GM23338 (cell line): Measurements from ENCODE around the gene LRBA. TPM values are rescaled to one million over a fixed set of nuclear protein-coding genes. Genes with fewer than 3 reads are reported as not detected.

ENCODE experiments used
- ATAC-seq: fragments of 200-7000 bp; cut with Tn5 transposase; 3 replicates; pipeline ENCODE4 v1.9.1; 2020
- DNase-seq: peaks from one replicate; pipeline ENCODE4 v3.0.0-alpha.2; 2015; ENCODE audit warnings: low spot score
- H2AFZ ChIP-seq: fragments of 200-600 bp; sonication (generic); 2 replicates; pipeline ENCODE4 v1.8.0; 2016; ENCODE audit warnings: antibody characterized with exemption, mild to moderate bottlenecking, moderate library complexity
- H3F3A ChIP-seq: fragments of 200-600 bp; sonication (generic); replicated peaks from 2 replicates; pipeline ENCODE4 v1.8.0; 2017; ENCODE audit warnings: antibody characterized with exemption, mixed run types, low read depth
- H3K27ac ChIP-seq: fragments of 200-600 bp; sonication (generic); 2 replicates; pipeline ENCODE4 v1.6.1; 2016; ENCODE audit warnings: low read depth
- H3K27me3 ChIP-seq: fragments of 200-600 bp; sonication (generic); 2 replicates; pipeline ENCODE4 v1.8.0; 2016; ENCODE audit warnings: mild to moderate bottlenecking, mixed run types, moderate library complexity; ENCODE audit not compliant: insufficient read depth
- H3K36me3 ChIP-seq: fragments of 200-600 bp; sonication (generic); 2 replicates; pipeline ENCODE4 v1.8.0; 2016; ENCODE audit warnings: mild to moderate bottlenecking; ENCODE audit not compliant: insufficient read depth
- H3K4me1 ChIP-seq: fragments of 200-600 bp; sonication (generic); 2 replicates; pipeline ENCODE4 v1.8.0; 2016; ENCODE audit warnings: mild to moderate bottlenecking, moderate library complexity; ENCODE audit not compliant: insufficient read depth
- H3K4me2 ChIP-seq: fragments of 200-600 bp; sonication (generic); 2 replicates; pipeline ENCODE4 v1.7.1; 2017; ENCODE audit warnings: mixed run types
- H3K4me3 ChIP-seq: fragments of 200-600 bp; sonication (generic); 2 replicates; pipeline ENCODE4 v1.6.1; 2016; ENCODE audit warnings: mixed run types
- H3K79me2 ChIP-seq: fragments of 200-600 bp; sonication (generic); replicated peaks from 2 replicates; pipeline ENCODE4 v1.8.0; 2017; ENCODE audit warnings: mild to moderate bottlenecking; ENCODE audit not compliant: insufficient read depth
- H3K9me2 ChIP-seq: fragments of 200-600 bp; sonication (generic); 2 replicates; pipeline ENCODE4 v1.8.0; 2017; ENCODE audit not compliant: insufficient read depth
- H4K20me1 ChIP-seq: fragments of 200-600 bp; sonication (generic); replicated peaks from 2 replicates; pipeline ENCODE4 v1.8.0; 2017; ENCODE audit warnings: mild to moderate bottlenecking; ENCODE audit not compliant: insufficient read depth
- H3K27ac Mint-ChIP-seq: 2 replicates; pipeline ENCODE4 v1.8.0; 2020; ENCODE audit warnings: inconsistent platforms, mild to moderate bottlenecking, moderate library complexity, mixed read lengths
- H3K27me3 Mint-ChIP-seq: 3 replicates; pipeline ENCODE4 v1.8.0; 2022; ENCODE audit warnings: low read depth, mild to moderate bottlenecking, moderate library complexity, mixed read lengths, inconsistent platforms; ENCODE audit not compliant: insufficient read depth, poor library complexity
- H3K36me3 Mint-ChIP-seq: 3 replicates; pipeline ENCODE4 v1.8.0; 2021; ENCODE audit warnings: low read depth, mild to moderate bottlenecking, inconsistent platforms, moderate library complexity, mixed read lengths
- H3K4me1 Mint-ChIP-seq: 3 replicates; pipeline ENCODE4 v1.8.0; 2020; ENCODE audit warnings: mild to moderate bottlenecking, inconsistent platforms, mixed read lengths
- H3K4me3 Mint-ChIP-seq: 3 replicates; pipeline ENCODE4 v1.8.0; 2021; ENCODE audit warnings: moderate library complexity, mild to moderate bottlenecking, inconsistent platforms, mixed read lengths
- H3K9me3 Mint-ChIP-seq: 3 replicates; pipeline ENCODE4 v1.8.0; 2020; ENCODE audit warnings: moderate library complexity, mild to moderate bottlenecking, inconsistent platforms, mixed read lengths
- CREB1 ChIP-seq: fragments of 250-450 bp; sonication (Bioruptor Pico); IDR thresholded peaks from 2 replicates; pipeline ENCODE4 v1.5.0; 2020; ENCODE audit warnings: low read depth, mild to moderate bottlenecking, moderate library complexity
- EZH2phosphoT487 ChIP-seq: fragments of 200-600 bp; sonication (generic); IDR thresholded peaks from one replicate; pipeline ENCODE4 v1.8.1; 2018; ENCODE audit warnings: antibody characterized with exemption; ENCODE audit not compliant: unreplicated experiment
- NANOG ChIP-seq: IDR thresholded peaks from 2 replicates; pipeline ENCODE4 v1.6.1; 2016; ENCODE audit warnings: antibody characterized with exemption, borderline replicate concordance
- STAT1 ChIP-seq: IDR thresholded peaks from one replicate; pipeline ENCODE4 v1.6.1; 2016; ENCODE audit warnings: antibody characterized with exemption; ENCODE audit not compliant: unreplicated experiment
- ZNF114 ChIP-seq: fragments of 250-450 bp; sonication (Bioruptor Pico); IDR thresholded peaks from 2 replicates; pipeline ENCODE4 v1.5.0; 2020; ENCODE audit warnings: mild to moderate bottlenecking, moderate library complexity
- ZNF331 ChIP-seq: fragments of 250-450 bp; sonication (Bioruptor Pico); IDR thresholded peaks from 2 replicates; pipeline ENCODE4 v1.5.0; 2020; ENCODE audit warnings: low read depth, mild to moderate bottlenecking, moderate library complexity
- polyA plus RNA-seq: library from polyadenylated mRNA; unstranded; fragments of >200 nt; fragmentation: Nextera tagmentation; extraction: Ambion mirVana; gene quantifications from 2 replicates; pipeline ENCODE4 v1.2.1, GENCODE V29; 2016
- total RNA-seq: library from RNA; depleted of rRNA; stranded (reverse); fragments of >200 nt; shearing (Covaris generic); gene quantifications from 2 replicates; pipeline ENCODE4 v1.2.3, GENCODE V29; 2014
- TF ChIP-seq, protein P1 (sequence below): IDR thresholded peaks from one replicate; pipeline ENCODE4 v1.6.1; 2018; ENCODE audit warnings: antibody characterized with exemption; ENCODE audit not compliant: unreplicated experiment
- TF ChIP-seq, protein P2 (sequence below): fragments of 250-450 bp; sonication (Bioruptor Pico); IDR thresholded peaks from 2 replicates; pipeline ENCODE4 v1.5.0; 2020; ENCODE audit warnings: mild to moderate bottlenecking, moderate library complexity

Gene LRBA
- total and polyA plus RNA-seq, 2 experiments from 2014 or later = 23.3 to 126 TPM

DNA sequence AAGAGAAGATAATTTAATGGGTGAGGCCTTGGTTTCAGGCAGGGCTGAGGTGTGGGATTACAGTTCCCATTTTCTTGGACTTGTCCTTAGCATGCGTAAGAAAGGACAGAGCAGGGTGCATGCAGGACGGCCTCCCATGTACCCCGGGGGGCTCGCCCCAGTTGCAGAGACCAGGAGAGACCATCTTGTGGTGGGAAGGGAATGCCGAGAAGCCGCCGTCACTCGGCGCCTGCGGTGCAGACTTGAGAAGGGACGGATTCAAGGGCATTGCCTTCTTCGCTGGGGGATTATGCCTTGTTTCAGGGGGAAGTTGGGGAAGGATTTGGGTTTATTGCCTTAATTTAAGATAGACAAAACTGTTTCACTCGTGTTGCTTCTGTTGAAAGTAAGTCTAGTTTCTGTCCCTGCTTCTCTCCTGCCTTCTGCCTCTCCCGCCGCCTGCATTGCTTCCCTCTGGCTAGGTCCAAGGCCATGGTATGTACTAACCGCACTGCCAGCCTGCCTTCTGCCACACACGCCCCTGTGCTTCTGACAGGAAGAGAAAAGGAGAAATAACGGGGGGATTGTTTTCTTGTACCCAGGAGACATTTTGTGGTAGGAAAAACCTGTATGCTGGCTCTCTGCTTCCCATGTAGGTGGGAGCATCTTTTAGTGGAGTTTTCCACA is 761.0 kb downstream of the LRBA start (continued):
- TF ChIP-seq, protein P1, sequence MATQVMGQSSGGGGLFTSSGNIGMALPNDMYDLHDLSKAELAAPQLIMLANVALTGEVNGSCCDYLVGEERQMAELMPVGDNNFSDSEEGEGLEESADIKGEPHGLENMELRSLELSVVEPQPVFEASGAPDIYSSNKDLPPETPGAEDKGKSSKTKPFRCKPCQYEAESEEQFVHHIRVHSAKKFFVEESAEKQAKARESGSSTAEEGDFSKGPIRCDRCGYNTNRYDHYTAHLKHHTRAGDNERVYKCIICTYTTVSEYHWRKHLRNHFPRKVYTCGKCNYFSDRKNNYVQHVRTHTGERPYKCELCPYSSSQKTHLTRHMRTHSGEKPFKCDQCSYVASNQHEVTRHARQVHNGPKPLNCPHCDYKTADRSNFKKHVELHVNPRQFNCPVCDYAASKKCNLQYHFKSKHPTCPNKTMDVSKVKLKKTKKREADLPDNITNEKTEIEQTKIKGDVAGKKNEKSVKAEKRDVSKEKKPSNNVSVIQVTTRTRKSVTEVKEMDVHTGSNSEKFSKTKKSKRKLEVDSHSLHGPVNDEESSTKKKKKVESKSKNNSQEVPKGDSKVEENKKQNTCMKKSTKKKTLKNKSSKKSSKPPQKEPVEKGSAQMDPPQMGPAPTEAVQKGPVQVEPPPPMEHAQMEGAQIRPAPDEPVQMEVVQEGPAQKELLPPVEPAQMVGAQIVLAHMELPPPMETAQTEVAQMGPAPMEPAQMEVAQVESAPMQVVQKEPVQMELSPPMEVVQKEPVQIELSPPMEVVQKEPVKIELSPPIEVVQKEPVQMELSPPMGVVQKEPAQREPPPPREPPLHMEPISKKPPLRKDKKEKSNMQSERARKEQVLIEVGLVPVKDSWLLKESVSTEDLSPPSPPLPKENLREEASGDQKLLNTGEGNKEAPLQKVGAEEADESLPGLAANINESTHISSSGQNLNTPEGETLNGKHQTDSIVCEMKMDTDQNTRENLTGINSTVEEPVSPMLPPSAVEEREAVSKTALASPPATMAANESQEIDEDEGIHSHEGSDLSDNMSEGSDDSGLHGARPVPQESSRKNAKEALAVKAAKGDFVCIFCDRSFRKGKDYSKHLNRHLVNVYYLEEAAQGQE = no peak
- no peak for TF ChIP-seq ZNF114 (CRISPR knock-in tag)
- TF ChIP-seq EZH2phosphoT487 = no peak
- TF ChIP-seq STAT1 = no peak
- TF ChIP-seq CREB1 = no peak

DNA sequence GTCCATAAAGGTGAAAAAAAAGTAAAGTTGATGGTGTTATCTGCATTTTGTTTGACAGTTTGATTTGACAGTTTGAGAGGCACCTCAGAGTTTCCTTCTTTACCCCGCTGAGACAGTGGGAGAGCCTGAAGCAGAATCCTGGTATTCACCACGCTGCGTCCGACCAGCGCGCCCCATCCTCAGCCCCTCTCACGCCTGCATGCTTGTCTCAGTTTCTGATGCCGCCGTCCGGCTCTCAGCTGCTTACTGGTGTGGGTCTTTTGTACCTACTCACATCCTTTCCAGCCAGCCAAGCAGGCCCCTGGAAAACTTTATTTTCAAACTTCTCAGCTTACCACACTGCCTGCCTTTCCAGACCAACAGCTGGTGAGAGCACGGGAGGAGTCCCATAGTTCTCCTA is 761.7 kb downstream of the LRBA start:
- H3K4me3 ChIP-seq = no peak overlapping the region
- H3K4me1 ChIP-seq = peaks cover 17% of the 10 kb centered on the region
- no peaks in the 10 kb centered on the region for H3K27me3 ChIP-seq
- no peak overlapping the region for H3K27ac ChIP-seq
- no peaks in the 10 kb centered on the region for H3K36me3 ChIP-seq
- Mint-ChIP-seq H3K36me3 (no peaks in the 10 kb centered on the region), H3K9me3 (peaks cover 4% of the 10 kb centered on the region; the same call in 2 of the 3 replicates), H3K4me3 (no peak overlapping the region), H3K27me3 (peaks cover 26% of the 10 kb centered on the region), H3K27ac (no peak overlapping the region), H3K4me1 (peaks cover 23% of the 10 kb centered on the region)
- no peak overlapping the region for H3K4me2 ChIP-seq
- no peak overlapping the region for H2AFZ ChIP-seq
- ATAC-seq (no peak), DNase-seq (no peak)
- no peaks in the 10 kb centered on the region for H3K9me2 ChIP-seq
- no peaks in the 10 kb centered on the region for H4K20me1 ChIP-seq
- H3K79me2 ChIP-seq = no peaks in the 10 kb centered on the region
- no peaks in the 10 kb centered on the region for H3F3A ChIP-seq
- TF ChIP-seq ZNF331 (CRISPR knock-in tag) (no peak), ZNF114 (CRISPR knock-in tag) (no peak), CREB1 (no peak), NANOG (no peak), EZH2phosphoT487 (no peak)
- TF ChIP-seq, protein P2, sequence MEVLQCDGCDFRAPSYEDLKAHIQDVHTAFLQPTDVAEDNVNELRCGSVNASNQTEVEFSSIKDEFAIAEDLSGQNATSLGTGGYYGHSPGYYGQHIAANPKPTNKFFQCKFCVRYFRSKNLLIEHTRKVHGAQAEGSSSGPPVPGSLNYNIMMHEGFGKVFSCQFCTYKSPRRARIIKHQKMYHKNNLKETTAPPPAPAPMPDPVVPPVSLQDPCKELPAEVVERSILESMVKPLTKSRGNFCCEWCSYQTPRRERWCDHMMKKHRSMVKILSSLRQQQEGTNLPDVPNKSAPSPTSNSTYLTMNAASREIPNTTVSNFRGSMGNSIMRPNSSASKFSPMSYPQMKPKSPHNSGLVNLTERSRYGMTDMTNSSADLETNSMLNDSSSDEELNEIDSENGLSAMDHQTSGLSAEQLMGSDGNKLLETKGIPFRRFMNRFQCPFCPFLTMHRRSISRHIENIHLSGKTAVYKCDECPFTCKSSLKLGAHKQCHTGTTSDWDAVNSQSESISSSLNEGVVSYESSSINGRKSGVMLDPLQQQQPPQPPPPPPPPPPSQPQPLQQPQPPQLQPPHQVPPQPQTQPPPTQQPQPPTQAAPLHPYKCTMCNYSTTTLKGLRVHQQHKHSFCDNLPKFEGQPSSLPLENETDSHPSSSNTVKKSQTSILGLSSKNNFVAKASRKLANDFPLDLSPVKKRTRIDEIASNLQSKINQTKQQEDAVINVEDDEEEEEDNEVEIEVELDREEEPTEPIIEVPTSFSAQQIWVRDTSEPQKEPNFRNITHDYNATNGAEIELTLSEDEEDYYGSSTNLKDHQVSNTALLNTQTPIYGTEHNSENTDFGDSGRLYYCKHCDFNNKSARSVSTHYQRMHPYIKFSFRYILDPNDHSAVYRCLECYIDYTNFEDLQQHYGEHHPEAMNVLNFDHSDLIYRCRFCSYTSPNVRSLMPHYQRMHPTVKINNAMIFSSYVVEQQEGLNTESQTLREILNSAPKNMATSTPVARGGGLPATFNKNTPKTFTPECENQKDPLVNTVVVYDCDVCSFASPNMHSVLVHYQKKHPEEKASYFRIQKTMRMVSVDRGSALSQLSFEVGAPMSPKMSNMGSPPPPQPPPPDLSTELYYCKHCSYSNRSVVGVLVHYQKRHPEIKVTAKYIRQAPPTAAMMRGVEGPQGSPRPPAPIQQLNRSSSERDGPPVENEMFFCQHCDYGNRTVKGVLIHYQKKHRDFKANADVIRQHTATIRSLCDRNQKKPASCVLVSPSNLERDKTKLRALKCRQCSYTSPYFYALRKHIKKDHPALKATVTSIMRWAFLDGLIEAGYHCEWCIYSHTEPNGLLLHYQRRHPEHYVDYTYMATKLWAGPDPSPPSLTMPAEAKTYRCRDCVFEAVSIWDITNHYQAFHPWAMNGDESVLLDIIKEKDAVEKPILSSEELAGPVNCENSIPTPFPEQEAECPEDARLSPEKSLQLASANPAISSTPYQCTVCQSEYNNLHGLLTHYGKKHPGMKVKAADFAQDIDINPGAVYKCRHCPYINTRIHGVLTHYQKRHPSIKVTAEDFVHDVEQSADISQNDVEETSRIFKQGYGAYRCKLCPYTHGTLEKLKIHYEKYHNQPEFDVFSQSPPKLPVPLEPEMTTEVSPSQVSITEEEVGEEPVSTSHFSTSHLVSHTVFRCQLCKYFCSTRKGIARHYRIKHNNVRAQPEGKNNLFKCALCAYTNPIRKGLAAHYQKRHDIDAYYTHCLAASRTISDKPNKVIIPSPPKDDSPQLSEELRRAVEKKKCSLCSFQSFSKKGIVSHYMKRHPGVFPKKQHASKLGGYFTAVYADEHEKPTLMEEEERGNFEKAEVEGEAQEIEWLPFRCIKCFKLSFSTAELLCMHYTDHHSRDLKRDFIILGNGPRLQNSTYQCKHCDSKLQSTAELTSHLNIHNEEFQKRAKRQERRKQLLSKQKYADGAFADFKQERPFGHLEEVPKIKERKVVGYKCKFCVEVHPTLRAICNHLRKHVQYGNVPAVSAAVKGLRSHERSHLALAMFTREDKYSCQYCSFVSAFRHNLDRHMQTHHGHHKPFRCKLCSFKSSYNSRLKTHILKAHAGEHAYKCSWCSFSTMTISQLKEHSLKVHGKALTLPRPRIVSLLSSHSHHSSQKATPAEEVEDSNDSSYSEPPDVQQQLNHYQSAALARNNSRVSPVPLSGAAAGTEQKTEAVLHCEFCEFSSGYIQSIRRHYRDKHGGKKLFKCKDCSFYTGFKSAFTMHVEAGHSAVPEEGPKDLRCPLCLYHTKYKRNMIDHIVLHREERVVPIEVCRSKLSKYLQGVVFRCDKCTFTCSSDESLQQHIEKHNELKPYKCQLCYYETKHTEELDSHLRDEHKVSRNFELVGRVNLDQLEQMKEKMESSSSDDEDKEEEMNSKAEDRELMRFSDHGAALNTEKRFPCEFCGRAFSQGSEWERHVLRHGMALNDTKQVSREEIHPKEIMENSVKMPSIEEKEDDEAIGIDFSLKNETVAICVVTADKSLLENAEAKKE (CRISPR knock-in tag) = no peak
- TF ChIP-seq, protein P1 = no peak
